Activated T-helper 2 cell treated with anti-CD3 and anti-CD28 coated beads, Interferon-gamma antibody, Interleukin-2, Interleukin-4, amounts not matched to agents 10 μg/mL and 5 μg/mL and 100 μg/mL, durations not matched to agents 14 hours and 24 hours and 36 hours (primary cell): ENCODE measurements around the gene SP4. TPM values are rescaled to one million over a fixed set of nuclear protein-coding genes. Genes with fewer than 3 reads are reported as not detected.
A peak's percentile ranks its signal among the peaks of the same experiment; 100 is the strongest.

Experiments
- DNase-seq: peaks from one replicate; pipeline ENCODE4 v3.0.0; 2021; ENCODE audit warnings: low spot score
- H3K27ac Mint-ChIP-seq: one replicate; pipeline ENCODE4 v1.8.0; 2021; ENCODE audit warnings: mixed read lengths
- H3K27me3 Mint-ChIP-seq: one replicate; pipeline ENCODE4 v1.8.0; 2021; ENCODE audit warnings: low read depth, mixed read lengths
- H3K36me3 Mint-ChIP-seq: one replicate; pipeline ENCODE4 v1.8.0; 2021; ENCODE audit warnings: low read depth, mixed read lengths
- H3K4me1 Mint-ChIP-seq: one replicate; pipeline ENCODE4 v1.8.0; 2021; ENCODE audit warnings: low read depth, mixed read lengths
- H3K4me3 Mint-ChIP-seq: one replicate; pipeline ENCODE4 v1.8.0; 2021; ENCODE audit warnings: low read depth, mild to moderate bottlenecking, moderate library complexity, mixed read lengths
- H3K9me3 Mint-ChIP-seq: one replicate; pipeline ENCODE4 v1.8.0; 2021; ENCODE audit warnings: mixed read lengths
- intact Hi-C: fragments of 100-400 bp; cut with micrococcal nuclease; formaldehyde crosslinking; loops from one replicate; pipeline ENCODE4 v1.15.1; 2023
- total RNA-seq: library from RNA; stranded (reverse); gene quantifications from 2 replicates; pipeline ENCODE4 v1.2.3, GENCODE V29; 2022

The SP4 gene
- total RNA-seq, 1 donor from 2014 or later, result 17.9 TPM

GRCh38 chr7:21425290-21425689 is 2.6 kb upstream of the SP4 start:
- Mint-ChIP-seq H3K4me1 (peaks cover 27% of the 10 kb centered on the region), H3K27me3 (no peaks in the 10 kb centered on the region), H3K4me3 (no peak overlapping the region)

GRCh38 chr7:21426286-21427181 is 1.3 kb upstream of the SP4 start:
- intact Hi-C loops, result loop anchor here (1.0 to 5.0 kb wide), 5 partner anchors 44 to 521 kb away; partner anchors contain the start of gene CDCA7L
- H3K27ac Mint-ChIP-seq, result peak overlapping the region; percentile 81
- DNase-seq, result no peak
- H3K4me1 Mint-ChIP-seq, result peaks cover 36% of the 10 kb centered on the region
- H3K36me3 Mint-ChIP-seq, result peaks cover 22% of the 10 kb centered on the region
- H3K27me3 Mint-ChIP-seq, result no peaks in the 10 kb centered on the region
- peak overlapping the region; percentile 80 for H3K4me3 Mint-ChIP-seq
- no peaks in the 10 kb centered on the region for H3K9me3 Mint-ChIP-seq

More at GRCh38 chr7:21425290-21425689, 2.6 kb upstream of the SP4 start:
- Mint-ChIP-seq H3K27ac (no peak overlapping the region), H3K9me3 (no peaks in the 10 kb centered on the region), H3K36me3 (peaks cover 17% of the 10 kb centered on the region)
- no peak for DNase-seq
- intact Hi-C loops, result loop anchor here (5.0 kb wide), 3 partner anchors 43 to 522 kb away; partner anchors contain the start of gene CDCA7L

DNA sequence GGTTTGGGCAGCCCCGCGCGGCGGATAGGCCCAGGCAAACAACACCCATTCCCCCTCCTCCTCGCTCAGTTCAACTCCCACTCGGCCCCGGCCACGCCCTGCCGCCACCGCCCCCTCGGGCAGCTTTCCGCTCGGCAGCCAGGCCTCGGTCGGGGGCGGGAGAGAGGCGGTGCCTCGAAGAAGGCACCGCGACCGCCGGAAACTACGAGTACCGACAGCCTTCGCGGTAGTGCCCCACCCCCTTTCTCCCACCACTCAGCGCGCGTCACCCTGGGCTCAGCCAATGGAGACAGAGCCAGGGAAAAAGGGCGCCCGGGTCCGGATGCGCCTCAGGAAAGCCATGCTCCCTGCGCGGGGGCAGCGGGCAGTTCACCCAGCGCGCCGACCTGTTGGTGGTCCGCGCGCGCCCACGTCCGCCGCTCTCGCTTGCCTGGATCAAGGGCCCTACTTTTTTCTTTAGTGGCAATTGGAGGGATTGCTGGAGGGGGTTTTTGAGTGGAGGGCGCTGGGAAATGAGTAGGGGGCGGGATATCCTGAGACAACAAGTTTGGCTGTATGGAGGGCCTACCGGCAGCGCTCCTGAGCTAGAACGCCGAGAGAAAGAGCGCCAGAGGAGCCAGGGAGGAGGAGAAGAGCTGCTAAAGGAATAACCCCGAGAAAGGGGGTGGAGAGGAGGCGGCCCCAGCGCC is 557 bp upstream of the SP4 start:
- Mint-ChIP-seq H3K36me3 (peaks cover 30% of the 10 kb centered on the region), H3K4me3 (peak overlapping the region; percentile 100), H3K27ac (peak overlapping the region; percentile 100), H3K4me1 (peaks cover 40% of the 10 kb centered on the region), H3K9me3 (no peaks in the 10 kb centered on the region), H3K27me3 (no peaks in the 10 kb centered on the region)
- intact Hi-C loops, result loop anchor here (1.0 to 5.0 kb wide), 5 partner anchors 45 to 520 kb away; partner anchors contain the start of gene CDCA7L
- peak; percentile 99 for DNase-seq

GRCh38 chr7:21428659-21428941 is 717 bp downstream of the SP4 start:
- peak overlapping the region; percentile 97 for H3K27ac Mint-ChIP-seq
- intact Hi-C loops, result loop anchor here (1.0 to 5.0 kb wide), 4 partner anchors 46 to 519 kb away; partner anchors contain the start of gene CDCA7L
- no peaks in the 10 kb centered on the region for H3K27me3 Mint-ChIP-seq
- no peak for DNase-seq
- peaks cover 51% of the 10 kb centered on the region for H3K4me1 Mint-ChIP-seq
- H3K36me3 Mint-ChIP-seq, result peaks cover 40% of the 10 kb centered on the region
- no peaks in the 10 kb centered on the region for H3K9me3 Mint-ChIP-seq
- peak overlapping the region; percentile 100 for H3K4me3 Mint-ChIP-seq

DNA sequence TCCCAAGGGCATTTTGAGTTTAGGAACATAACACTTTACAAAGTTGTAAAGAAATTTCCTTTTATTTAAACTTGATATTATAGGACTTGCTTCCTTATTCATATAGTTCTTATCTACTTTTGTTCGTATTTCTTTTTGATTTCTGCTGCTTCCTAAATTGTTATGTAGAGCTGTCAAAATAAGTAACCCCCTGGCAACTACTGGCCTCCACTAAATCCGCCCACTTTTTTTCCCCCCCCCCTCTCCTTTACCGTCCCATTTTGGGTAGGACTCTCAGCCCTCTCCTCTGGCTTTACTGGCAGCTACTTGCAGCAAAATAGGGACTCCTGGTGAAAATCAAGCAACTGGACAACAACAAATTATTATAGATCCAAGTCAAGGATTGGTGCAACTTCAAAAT is 1.1 kb downstream of the SP4 start:
- no peaks in the 10 kb centered on the region for H3K9me3 Mint-ChIP-seq
- H3K36me3 Mint-ChIP-seq, result peaks cover 44% of the 10 kb centered on the region
- H3K4me1 Mint-ChIP-seq, result peaks cover 52% of the 10 kb centered on the region
- intact Hi-C loops, result loop anchor here (5.0 kb wide), 3 partner anchors 47 to 518 kb away; partner anchors contain the start of gene CDCA7L
- no peaks in the 10 kb centered on the region for H3K27me3 Mint-ChIP-seq
- DNase-seq, result no peak
- H3K27ac Mint-ChIP-seq, result peak overlapping the region; percentile 97
- H3K4me3 Mint-ChIP-seq, result peak overlapping the region; percentile 100

DNA sequence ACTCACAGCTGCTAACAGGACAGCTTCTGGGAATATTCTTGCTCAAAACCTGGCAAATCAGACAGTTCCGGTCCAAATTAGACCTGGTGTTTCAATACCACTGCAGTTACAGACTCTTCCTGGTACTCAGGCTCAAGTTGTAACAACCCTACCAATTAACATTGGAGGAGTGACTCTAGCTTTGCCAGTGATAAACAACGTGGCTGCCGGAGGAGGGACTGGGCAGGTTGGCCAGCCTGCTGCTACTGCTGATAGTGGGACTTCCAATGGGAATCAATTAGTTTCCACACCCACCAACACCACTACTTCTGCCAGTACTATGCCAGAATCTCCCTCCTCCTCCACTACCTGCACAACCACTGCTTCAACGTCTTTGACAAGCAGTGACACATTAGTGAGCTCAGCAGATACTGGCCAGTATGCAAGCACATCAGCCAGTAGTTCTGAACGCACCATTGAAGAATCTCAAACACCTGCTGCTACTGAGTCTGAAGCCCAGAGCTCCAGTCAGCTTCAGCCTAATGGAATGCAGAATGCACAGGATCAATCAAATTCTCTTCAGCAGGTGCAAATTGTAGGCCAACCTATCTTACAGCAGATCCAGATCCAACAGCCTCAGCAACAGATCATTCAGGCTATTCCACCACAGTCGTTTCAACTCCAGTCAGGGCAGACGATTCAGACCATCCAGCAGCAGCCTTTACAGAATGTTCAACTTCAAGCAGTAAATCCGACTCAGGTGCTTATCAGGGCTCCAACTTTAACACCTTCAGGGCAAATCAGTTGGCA is 2.1 kb downstream of the SP4 start:
- DNase-seq, result no peak
- intact Hi-C loops, result loop anchor here (5.0 kb wide), 3 partner anchors 48 to 517 kb away; partner anchors contain the start of gene CDCA7L
- peak overlapping the region; percentile 23 for H3K27ac Mint-ChIP-seq
- peak overlapping the region; percentile 100 for H3K4me3 Mint-ChIP-seq
- H3K36me3 Mint-ChIP-seq, result peaks cover 53% of the 10 kb centered on the region
- H3K27me3 Mint-ChIP-seq, result no peaks in the 10 kb centered on the region
- H3K9me3 Mint-ChIP-seq, result no peaks in the 10 kb centered on the region
- H3K4me1 Mint-ChIP-seq, result peaks cover 58% of the 10 kb centered on the region

GRCh38 chr7:21430575-21430954 is 2.7 kb downstream of the SP4 start:
- intact Hi-C loops, result no loop called here
- Mint-ChIP-seq H3K36me3 (peaks cover 57% of the 10 kb centered on the region), H3K27ac (peak overlapping the region; percentile 23), H3K27me3 (no peaks in the 10 kb centered on the region), H3K9me3 (no peaks in the 10 kb centered on the region), H3K4me3 (peak overlapping the region; percentile 100), H3K4me1 (peaks cover 61% of the 10 kb centered on the region)
- no peak for DNase-seq

DNA sequence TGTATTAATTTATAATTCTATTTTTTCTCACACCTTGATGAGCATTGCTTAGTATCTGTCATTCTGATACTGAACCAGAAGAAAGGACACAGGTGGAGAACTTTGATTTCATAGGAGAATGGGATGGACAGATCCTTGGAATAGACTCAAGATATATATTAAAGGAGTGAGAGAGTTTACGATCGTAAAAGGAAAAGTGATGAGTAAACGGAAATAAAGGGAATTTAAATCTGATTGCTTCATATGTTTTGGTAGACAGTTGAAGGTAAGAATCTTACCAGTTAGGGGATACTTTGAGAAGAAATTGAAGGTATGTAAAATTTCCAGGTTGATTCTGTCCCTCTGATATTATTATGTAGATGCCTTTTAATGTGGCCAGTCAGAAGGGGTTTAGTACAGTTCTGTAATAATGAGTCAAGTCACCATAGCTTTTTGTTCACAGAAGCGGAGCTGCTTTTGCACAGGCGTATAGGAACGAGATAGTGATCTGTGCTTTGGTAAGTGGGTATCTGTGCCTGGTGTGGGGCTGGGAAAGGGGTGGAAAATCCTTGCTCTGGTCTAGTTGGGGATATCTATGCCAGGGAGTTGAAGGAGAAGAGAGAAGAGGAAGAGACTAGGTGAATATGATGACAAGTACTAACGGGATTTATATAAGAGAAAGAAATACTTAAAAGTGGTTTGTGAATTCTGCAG is 15.4 kb downstream of the SP4 start:
- Mint-ChIP-seq H3K9me3 (no peaks in the 10 kb centered on the region), H3K27ac (no peak overlapping the region), H3K4me1 (peaks cover 29% of the 10 kb centered on the region), H3K36me3 (peaks cover 79% of the 10 kb centered on the region), H3K27me3 (no peaks in the 10 kb centered on the region), H3K4me3 (no peak overlapping the region)
- DNase-seq, result no peak
- intact Hi-C loops, result loop anchor here (10.0 kb wide), 1 partner anchor 52 kb away; no protein-coding TSS in a partner anchor

DNA sequence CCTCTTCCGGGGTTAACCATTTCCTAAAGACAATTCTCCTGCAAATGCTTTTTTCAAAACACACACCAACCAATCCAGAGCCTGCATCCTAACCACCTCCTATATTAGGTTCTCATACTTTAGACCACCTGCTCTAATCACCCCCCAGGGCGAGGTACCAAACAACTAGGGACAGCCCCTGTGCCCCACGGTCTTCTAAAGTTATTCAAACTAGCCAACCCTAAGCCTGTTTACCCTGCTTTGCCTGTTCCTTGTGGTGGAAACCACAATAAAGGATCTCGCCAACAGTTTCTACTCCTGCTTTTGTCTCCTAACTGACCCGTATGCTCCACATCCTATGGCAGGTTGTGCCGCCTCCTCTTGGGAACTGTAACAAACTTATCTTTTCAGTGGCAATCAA is 21.1 kb downstream of the SP4 start:
- peaks cover 28% of the 10 kb centered on the region for H3K4me1 Mint-ChIP-seq
- H3K36me3 Mint-ChIP-seq, result peaks cover 87% of the 10 kb centered on the region
- peaks cover 28% of the 10 kb centered on the region for H3K9me3 Mint-ChIP-seq
- H3K4me3 Mint-ChIP-seq, result no peak overlapping the region
- no peaks in the 10 kb centered on the region for H3K27me3 Mint-ChIP-seq
- intact Hi-C loops, result loop anchor here (10.0 kb wide), 1 partner anchor 46 kb away; no protein-coding TSS in a partner anchor
- H3K27ac Mint-ChIP-seq, result no peak overlapping the region
- DNase-seq, result no peak

- peaks cover 38% of the 10 kb centered on the region for H3K9me3 Mint-ChIP-seq
- peaks cover 88% of the 10 kb centered on the region for H3K36me3 Mint-ChIP-seq
- no peaks in the 10 kb centered on the region for H3K27me3 Mint-ChIP-seq
- intact Hi-C loops, result no loop called here
- H3K4me3 Mint-ChIP-seq, result no peak overlapping the region
- no peak overlapping the region for H3K27ac Mint-ChIP-seq
- H3K4me1 Mint-ChIP-seq, result peaks cover 22% of the 10 kb centered on the region
- DNase-seq, result no peak
Measured at GRCh38 chr7:21450076-21450475, 22.2 kb downstream of the SP4 start.

- no peak for DNase-seq
- H3K27ac Mint-ChIP-seq, result no peak overlapping the region
- H3K36me3 Mint-ChIP-seq, result peaks cover 89% of the 10 kb centered on the region
- peaks cover 22% of the 10 kb centered on the region for H3K4me1 Mint-ChIP-seq
- H3K9me3 Mint-ChIP-seq, result peaks cover 43% of the 10 kb centered on the region
- H3K27me3 Mint-ChIP-seq, result no peaks in the 10 kb centered on the region
- no peak overlapping the region for H3K4me3 Mint-ChIP-seq
- intact Hi-C loops, result no loop called here
Measured at GRCh38 chr7:21450941-21451340, 23.1 kb downstream of the SP4 start.

DNA sequence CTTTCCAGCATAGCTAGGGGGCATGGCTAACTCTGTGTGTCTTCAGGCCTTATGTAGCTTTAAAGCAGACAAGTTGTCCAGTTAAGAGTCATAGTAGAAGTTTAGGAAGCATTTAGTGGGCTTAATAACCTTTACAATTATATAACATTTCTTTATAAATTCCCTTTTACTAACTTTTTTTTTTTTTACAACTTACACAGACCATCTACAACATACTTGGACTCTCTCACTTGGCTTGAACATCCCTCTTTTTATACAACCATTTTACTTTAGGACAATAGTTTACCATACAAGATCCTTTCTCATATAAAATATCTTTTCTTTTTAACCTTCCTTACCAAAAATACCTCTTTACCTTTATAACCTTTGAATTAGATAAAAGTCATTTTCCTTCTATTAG is 26.3 kb downstream of the SP4 start:
- intact Hi-C loops, result no loop called here
- Mint-ChIP-seq H3K4me3 (no peak overlapping the region), H3K36me3 (peaks cover 95% of the 10 kb centered on the region), H3K9me3 (peaks cover 49% of the 10 kb centered on the region), H3K27me3 (no peaks in the 10 kb centered on the region), H3K27ac (no peak overlapping the region), H3K4me1 (peaks cover 11% of the 10 kb centered on the region)
- no peak for DNase-seq
